ENCODE measurements around the gene TRPM3. TPM values are rescaled to one million over a fixed set of nuclear protein-coding genes. Genes with fewer than 3 reads are reported as not detected.

TRPM3 gene
- total RNA-seq, 1 experiment from 2014 or later = 5.4 TPM

DNA sequence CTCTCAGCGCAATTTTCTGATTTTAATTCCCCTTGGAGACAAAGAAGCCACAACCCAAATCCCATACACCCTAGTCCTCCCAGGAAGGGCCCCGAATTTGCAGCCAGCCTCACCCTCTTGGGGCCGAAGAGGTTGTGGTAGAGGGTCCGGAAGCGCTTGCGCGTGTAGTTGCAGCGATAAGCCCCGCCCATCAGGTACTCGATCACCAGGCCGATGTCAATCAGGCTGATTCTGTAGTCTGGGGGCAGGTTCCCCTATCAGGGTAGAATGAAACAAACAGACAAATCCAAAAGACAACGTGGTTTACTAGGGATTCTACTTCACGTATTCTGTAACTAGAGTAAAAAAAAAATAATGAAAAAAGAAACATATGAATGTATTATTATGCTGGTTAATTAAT lies 496.3 kb downstream of the TRPM3 start:
- Mint-ChIP-seq H3K9me3 (peaks cover 9% of the 10 kb centered on the region), H3K4me1 (no peaks in the 10 kb centered on the region), H3K27me3 (ENCODE audit: low read depth) (no peaks in the 10 kb centered on the region), H3K27ac (no peak overlapping the region), H3K4me3 (no peak overlapping the region), H3K36me3 (peaks cover 15% of the 10 kb centered on the region)
- ATAC-seq (peak; percentile 61), DNase-seq (ENCODE audit: low spot score) (peak; percentile 28)
- ChIA-PET CTCF (no interaction called here), POLR2A (no interaction called here)
- TF ChIP-seq, protein P1, sequence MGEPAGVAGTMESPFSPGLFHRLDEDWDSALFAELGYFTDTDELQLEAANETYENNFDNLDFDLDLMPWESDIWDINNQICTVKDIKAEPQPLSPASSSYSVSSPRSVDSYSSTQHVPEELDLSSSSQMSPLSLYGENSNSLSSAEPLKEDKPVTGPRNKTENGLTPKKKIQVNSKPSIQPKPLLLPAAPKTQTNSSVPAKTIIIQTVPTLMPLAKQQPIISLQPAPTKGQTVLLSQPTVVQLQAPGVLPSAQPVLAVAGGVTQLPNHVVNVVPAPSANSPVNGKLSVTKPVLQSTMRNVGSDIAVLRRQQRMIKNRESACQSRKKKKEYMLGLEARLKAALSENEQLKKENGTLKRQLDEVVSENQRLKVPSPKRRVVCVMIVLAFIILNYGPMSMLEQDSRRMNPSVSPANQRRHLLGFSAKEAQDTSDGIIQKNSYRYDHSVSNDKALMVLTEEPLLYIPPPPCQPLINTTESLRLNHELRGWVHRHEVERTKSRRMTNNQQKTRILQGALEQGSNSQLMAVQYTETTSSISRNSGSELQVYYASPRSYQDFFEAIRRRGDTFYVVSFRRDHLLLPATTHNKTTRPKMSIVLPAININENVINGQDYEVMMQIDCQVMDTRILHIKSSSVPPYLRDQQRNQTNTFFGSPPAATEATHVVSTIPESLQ (CRISPR knock-in tag; IDR thresholded peaks at IDR 0.05) = no peak
- no peak for TF ChIP-seq JUN (CRISPR knock-in tag; IDR thresholded peaks at IDR 0.05)

DNA sequence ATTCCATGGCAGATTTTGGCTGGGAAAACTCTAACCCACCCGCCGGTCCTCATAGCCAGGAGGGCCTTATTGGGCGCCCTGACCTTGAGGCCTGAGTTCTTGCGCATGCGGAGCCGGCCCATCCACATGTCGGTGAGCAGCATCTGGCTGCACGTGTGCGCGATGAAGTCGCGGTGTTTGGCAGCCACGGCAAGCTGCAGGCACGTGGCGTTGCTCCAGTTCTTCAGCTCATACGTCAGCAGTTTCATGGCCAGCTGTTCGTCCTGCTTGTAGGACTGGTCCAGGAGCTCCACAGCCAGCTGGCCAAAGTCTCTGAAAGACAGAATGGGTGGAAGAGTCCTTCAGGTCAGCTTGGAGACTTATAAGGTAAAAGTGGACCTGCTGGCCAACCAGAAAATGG lies 502.6 kb downstream of the TRPM3 start:
- Mint-ChIP-seq H3K27ac (no peak overlapping the region), H3K4me1 (no peaks in the 10 kb centered on the region), H3K4me3 (no peak overlapping the region), H3K36me3 (peaks cover 17% of the 10 kb centered on the region), H3K27me3 (ENCODE audit: low read depth) (no peaks in the 10 kb centered on the region), H3K9me3 (peaks cover 9% of the 10 kb centered on the region)
- no peak for DNase-seq (ENCODE audit: low spot score)
- POLR2A ChIA-PET = no interaction called here
- CTCF ChIA-PET = no interaction called here
- TF ChIP-seq, protein P2, sequence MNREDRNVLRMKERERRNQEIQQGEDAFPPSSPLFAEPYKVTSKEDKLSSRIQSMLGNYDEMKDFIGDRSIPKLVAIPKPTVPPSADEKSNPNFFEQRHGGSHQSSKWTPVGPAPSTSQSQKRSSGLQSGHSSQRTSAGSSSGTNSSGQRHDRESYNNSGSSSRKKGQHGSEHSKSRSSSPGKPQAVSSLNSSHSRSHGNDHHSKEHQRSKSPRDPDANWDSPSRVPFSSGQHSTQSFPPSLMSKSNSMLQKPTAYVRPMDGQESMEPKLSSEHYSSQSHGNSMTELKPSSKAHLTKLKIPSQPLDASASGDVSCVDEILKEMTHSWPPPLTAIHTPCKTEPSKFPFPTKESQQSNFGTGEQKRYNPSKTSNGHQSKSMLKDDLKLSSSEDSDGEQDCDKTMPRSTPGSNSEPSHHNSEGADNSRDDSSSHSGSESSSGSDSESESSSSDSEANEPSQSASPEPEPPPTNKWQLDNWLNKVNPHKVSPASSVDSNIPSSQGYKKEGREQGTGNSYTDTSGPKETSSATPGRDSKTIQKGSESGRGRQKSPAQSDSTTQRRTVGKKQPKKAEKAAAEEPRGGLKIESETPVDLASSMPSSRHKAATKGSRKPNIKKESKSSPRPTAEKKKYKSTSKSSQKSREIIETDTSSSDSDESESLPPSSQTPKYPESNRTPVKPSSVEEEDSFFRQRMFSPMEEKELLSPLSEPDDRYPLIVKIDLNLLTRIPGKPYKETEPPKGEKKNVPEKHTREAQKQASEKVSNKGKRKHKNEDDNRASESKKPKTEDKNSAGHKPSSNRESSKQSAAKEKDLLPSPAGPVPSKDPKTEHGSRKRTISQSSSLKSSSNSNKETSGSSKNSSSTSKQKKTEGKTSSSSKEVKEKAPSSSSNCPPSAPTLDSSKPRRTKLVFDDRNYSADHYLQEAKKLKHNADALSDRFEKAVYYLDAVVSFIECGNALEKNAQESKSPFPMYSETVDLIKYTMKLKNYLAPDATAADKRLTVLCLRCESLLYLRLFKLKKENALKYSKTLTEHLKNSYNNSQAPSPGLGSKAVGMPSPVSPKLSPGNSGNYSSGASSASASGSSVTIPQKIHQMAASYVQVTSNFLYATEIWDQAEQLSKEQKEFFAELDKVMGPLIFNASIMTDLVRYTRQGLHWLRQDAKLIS (CRISPR knock-in tag; IDR thresholded peaks at IDR 0.05; ENCODE audit: borderline replicate concordance) = no peak
- TF ChIP-seq TEAD4 (CRISPR knock-in tag; IDR thresholded peaks at IDR 0.05) (no peak), TCF7 (CRISPR knock-in tag; IDR thresholded peaks at IDR 0.05; ENCODE audit: low read depth) (no peak), ZNF219 (CRISPR knock-in tag; IDR thresholded peaks at IDR 0.05; ENCODE audit: borderline replicate concordance) (no peak), PRRX2 (CRISPR knock-in tag; IDR thresholded peaks at IDR 0.05) (no peak), GTF2I (CRISPR knock-in tag; conservative IDR thresholded peaks at IDR 0.05) (no peak), RORB (CRISPR knock-in tag; IDR thresholded peaks at IDR 0.05) (no peak), KAT7 (CRISPR knock-in tag; IDR thresholded peaks at IDR 0.05; ENCODE audit: borderline replicate concordance) (no peak)
- TF ChIP-seq, protein P1 (CRISPR knock-in tag; IDR thresholded peaks at IDR 0.05) = no peak
- TF ChIP-seq, protein P3, sequence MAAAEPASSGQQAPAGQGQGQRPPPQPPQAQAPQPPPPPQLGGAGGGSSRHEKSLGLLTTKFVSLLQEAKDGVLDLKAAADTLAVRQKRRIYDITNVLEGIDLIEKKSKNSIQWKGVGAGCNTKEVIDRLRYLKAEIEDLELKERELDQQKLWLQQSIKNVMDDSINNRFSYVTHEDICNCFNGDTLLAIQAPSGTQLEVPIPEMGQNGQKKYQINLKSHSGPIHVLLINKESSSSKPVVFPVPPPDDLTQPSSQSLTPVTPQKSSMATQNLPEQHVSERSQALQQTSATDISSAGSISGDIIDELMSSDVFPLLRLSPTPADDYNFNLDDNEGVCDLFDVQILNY (CRISPR knock-in tag; IDR thresholded peaks at IDR 0.05) = no peak
- TF ChIP-seq, protein P4, sequence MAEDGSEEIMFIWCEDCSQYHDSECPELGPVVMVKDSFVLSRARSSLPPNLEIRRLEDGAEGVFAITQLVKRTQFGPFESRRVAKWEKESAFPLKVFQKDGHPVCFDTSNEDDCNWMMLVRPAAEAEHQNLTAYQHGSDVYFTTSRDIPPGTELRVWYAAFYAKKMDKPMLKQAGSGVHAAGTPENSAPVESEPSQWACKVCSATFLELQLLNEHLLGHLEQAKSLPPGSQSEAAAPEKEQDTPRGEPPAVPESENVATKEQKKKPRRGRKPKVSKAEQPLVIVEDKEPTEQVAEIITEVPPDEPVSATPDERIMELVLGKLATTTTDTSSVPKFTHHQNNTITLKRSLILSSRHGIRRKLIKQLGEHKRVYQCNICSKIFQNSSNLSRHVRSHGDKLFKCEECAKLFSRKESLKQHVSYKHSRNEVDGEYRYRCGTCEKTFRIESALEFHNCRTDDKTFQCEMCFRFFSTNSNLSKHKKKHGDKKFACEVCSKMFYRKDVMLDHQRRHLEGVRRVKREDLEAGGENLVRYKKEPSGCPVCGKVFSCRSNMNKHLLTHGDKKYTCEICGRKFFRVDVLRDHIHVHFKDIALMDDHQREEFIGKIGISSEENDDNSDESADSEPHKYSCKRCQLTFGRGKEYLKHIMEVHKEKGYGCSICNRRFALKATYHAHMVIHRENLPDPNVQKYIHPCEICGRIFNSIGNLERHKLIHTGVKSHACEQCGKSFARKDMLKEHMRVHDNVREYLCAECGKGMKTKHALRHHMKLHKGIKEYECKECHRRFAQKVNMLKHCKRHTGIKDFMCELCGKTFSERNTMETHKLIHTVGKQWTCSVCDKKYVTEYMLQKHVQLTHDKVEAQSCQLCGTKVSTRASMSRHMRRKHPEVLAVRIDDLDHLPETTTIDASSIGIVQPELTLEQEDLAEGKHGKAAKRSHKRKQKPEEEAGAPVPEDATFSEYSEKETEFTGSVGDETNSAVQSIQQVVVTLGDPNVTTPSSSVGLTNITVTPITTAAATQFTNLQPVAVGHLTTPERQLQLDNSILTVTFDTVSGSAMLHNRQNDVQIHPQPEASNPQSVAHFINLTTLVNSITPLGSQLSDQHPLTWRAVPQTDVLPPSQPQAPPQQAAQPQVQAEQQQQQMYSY (CRISPR knock-in tag; IDR thresholded peaks at IDR 0.05) = no peak
- no peak for ATAC-seq

All from WTC11 (cell line).